Body of pancreas (tissue), 4 donors: Measurements from ENCODE around the gene P2RY8. TPM values are rescaled to one million over a fixed set of nuclear protein-coding genes. Genes with fewer than 3 reads are reported as not detected.

ENCODE experiments used
- ATAC-seq: fragments of 150-250 bp; one replicate; pipeline ENCODE4 v1.9.1; 2016
- DNase-seq, 4 donors: peaks; one replicate each; pipeline ENCODE4 v3.0.0-alpha.2; 2019
- H3K27ac ChIP-seq, 4 donors: fragments of 200-600 bp; sonication (generic); 1 replicate in 3 of 4; 2 replicates in 1 of 4; pipeline versions ENCODE4 v1.5.1 to v1.6.1; 2016 to 2019; ENCODE audit warnings: mild to moderate bottlenecking in 1 of 4, mixed read lengths in 1 of 4, moderate library complexity in 1 of 4
- H3K27me3 ChIP-seq, 2 donors: fragments of 200-600 bp; sonication (generic); one replicate each; pipeline ENCODE4 v1.6.0; 2016; ENCODE audit warnings: mild to moderate bottlenecking in 1 of 2
- H3K36me3 ChIP-seq, 2 donors: fragments of 200-600 bp; sonication (generic); replicated peaks in 1 of 2; 2 replicates each; pipeline ENCODE4 v1.5.1; 2016; ENCODE audit warnings: low read depth in 2 of 2; ENCODE audit not compliant: insufficient read depth in 1 of 2
- H3K4me1 ChIP-seq: fragments of 200-600 bp; sonication (generic); one replicate; pipeline ENCODE4 v1.6.0; 2016
- H3K4me3 ChIP-seq, 2 donors: fragments of 200-600 bp; sonication (generic); 1 replicate in 1 of 2; 2 replicates in 1 of 2; pipeline ENCODE4 v1.5.1; 2016 to 2019
- H3K9me3 ChIP-seq, 3 donors: fragments of 200-600 bp; sonication (generic); 1 replicate in 2 of 3; 2 replicates in 1 of 3; pipeline ENCODE4 v1.5.1; 2016
- CTCF ChIP-seq, 7 experiments: fragments of 450-650 bp in 4 of 7; fragments of 200-600 bp in 3 of 7; sonication (generic) in 3 of 7; IDR thresholded peaks; one replicate each; pipeline ENCODE4 v1.5.1; 2016 to 2019; ENCODE audit warnings: antibody characterized with exemption in 7 of 7
- POLR2A ChIP-seq, 3 donors: fragments of 450-650 bp; IDR thresholded peaks; one replicate each; pipeline ENCODE4 v1.6.1; 2016; ENCODE audit warnings: antibody characterized with exemption in 3 of 3, mild to moderate bottlenecking in 2 of 3
- WGBS, 2 donors: methylation state at CpG; one replicate each; pipeline ENCODE4 v1.1.5; 2017; 5-methylcytosine and 5-hydroxymethylcytosine counted together
- intact Hi-C: fragments of 100-400 bp; cut with DNase I; formaldehyde crosslinking; loops from one replicate; pipeline ENCODE4 v1.15.1; 2023
- total RNA-seq, 2 donors: library from RNA; depleted of rRNA; stranded (reverse); fragments of >200 nt; gene quantifications; one replicate each; pipeline ENCODE4 v1.1.0, GENCODE V29; 2016

Gene P2RY8
- total RNA-seq, 2 donors from 2014 or later = 0.66 to 0.78 TPM

GRCh38 chrX:1423215-1423614 lies 113.8 kb downstream of the P2RY8 start:
- Histone ChIP-seq H3K4me3 (no peak overlapping the region), H3K9me3 (no peaks in the 10 kb centered on the region), H3K36me3 (peaks cover 3 to 4% of the 10 kb centered on the region in 2 donors), H3K4me1 (no peaks in the 10 kb centered on the region), H3K27ac (no peak overlapping the region), H3K27me3 (no peaks in the 10 kb centered on the region)
- DNase-seq = no peak
- TF ChIP-seq POLR2A (IDR thresholded peaks at IDR 0.05) (no peak), CTCF (IDR thresholded peaks at IDR 0.05) (no peak)
- 47 to 50% methylated on average over 2 of the region's 2 CpGs for WGBS, 2 donors
- ATAC-seq = no peak
- intact Hi-C loops = no loop called here

- peaks cover 3 to 4% of the 10 kb centered on the region in 2 donors for H3K36me3 ChIP-seq
- intact Hi-C loops = no loop called here
Observed at GRCh38 chrX:1422135-1422465, 114.9 kb downstream of the P2RY8 start.

GRCh38 chrX:1421433-1422134 lies 115.4 kb downstream of the P2RY8 start:
- ATAC-seq (no peak), DNase-seq (no peak)
- WGBS, 2 donors = 96% methylated on average over 17 to 19 of the region's 19 CpGs
- Histone ChIP-seq H3K36me3 (peaks cover 3 to 4% of the 10 kb centered on the region in 2 donors), H3K4me3 (no peak overlapping the region), H3K4me1 (no peaks in the 10 kb centered on the region), H3K27ac (no peak overlapping the region), H3K27me3 (no peaks in the 10 kb centered on the region), H3K9me3 (no peaks in the 10 kb centered on the region)
- intact Hi-C loops = no loop called here
- TF ChIP-seq POLR2A (IDR thresholded peaks at IDR 0.05) = no peak
- TF ChIP-seq CTCF (IDR thresholded peaks at IDR 0.05) = no peak

More at GRCh38 chrX:1422135-1422465, 114.9 kb downstream of the P2RY8 start:
- Histone ChIP-seq H3K4me3 (no peak overlapping the region), H3K9me3 (no peaks in the 10 kb centered on the region), H3K27ac (no peak overlapping the region), H3K27me3 (no peaks in the 10 kb centered on the region), H3K4me1 (no peaks in the 10 kb centered on the region)
- TF ChIP-seq CTCF (IDR thresholded peaks at IDR 0.05) (no peak), POLR2A (IDR thresholded peaks at IDR 0.05) (no peak)
- no peak for ATAC-seq
- DNase-seq = no peak
- WGBS, 2 donors = 99 to 100% methylated on average over 1 to 4 of the region's 4 CpGs

GRCh38 chrX:1420371-1420770 lies 116.6 kb downstream of the P2RY8 start:
- no peak for ATAC-seq
- Histone ChIP-seq H3K4me3 (no peak overlapping the region), H3K36me3 (peaks cover 4 to 7% of the 10 kb centered on the region in 2 donors), H3K27me3 (no peaks in the 10 kb centered on the region), H3K9me3 (no peaks in the 10 kb centered on the region), H3K4me1 (no peaks in the 10 kb centered on the region), H3K27ac (no peak overlapping the region)
- 57 to 62% methylated on average over 10 to 14 of the region's 14 CpGs for WGBS, 2 donors
- intact Hi-C loops = no loop called here
- DNase-seq = peak in 1 of 4 donors; percentile 9
- no peak for TF ChIP-seq CTCF (IDR thresholded peaks at IDR 0.05)
- TF ChIP-seq POLR2A (IDR thresholded peaks at IDR 0.05) = no peak
